GM12864 (cell line): ENCODE measurements around the gene ATP2B3.

Source experiments
- DNase-seq: peaks from one replicate; pipeline ENCODE4 v3.0.0-alpha.2; 2011; ENCODE audit warnings: low read depth
- H3K4me3 ChIP-seq: 2 replicates; pipeline ENCODE4 v1.5.1; 2011; ENCODE audit warnings: mild to moderate bottlenecking, low read depth, low read length, control low read depth
- TF ChIP-seq, protein P1 (sequence below): IDR thresholded peaks from 2 replicates; pipeline ENCODE4 v1.5.1; 2011; ENCODE audit warnings: low read depth, mild to moderate bottlenecking, moderate library complexity, low read length, control low read depth, inconsistent platforms; ENCODE audit errors: missing control alignments

Gene ATP2B3

DNA sequence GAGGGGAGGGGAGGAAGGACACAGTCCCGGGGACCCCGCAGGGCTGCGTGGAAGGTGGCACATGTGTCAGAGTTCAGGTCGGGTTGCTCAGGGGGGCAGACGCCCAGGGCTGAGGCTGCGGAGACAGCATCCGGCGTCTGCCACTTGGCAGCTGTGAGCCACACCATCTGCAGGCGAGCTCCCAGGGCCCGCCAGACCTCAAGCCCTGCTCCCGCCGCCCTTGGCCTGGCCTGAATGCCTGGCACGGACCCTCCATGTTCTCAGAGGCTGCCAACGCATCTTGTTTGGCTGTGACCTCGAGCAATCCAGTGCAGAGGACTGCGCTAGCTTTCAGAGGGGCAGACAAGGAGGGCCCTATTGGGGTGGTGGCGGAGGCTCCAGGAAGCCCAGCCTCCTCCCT lies 17.6 kb upstream of the ATP2B3 start:
- DNase-seq, result no peak
- no peak overlapping the region for H3K4me3 ChIP-seq
- TF ChIP-seq, protein P1, sequence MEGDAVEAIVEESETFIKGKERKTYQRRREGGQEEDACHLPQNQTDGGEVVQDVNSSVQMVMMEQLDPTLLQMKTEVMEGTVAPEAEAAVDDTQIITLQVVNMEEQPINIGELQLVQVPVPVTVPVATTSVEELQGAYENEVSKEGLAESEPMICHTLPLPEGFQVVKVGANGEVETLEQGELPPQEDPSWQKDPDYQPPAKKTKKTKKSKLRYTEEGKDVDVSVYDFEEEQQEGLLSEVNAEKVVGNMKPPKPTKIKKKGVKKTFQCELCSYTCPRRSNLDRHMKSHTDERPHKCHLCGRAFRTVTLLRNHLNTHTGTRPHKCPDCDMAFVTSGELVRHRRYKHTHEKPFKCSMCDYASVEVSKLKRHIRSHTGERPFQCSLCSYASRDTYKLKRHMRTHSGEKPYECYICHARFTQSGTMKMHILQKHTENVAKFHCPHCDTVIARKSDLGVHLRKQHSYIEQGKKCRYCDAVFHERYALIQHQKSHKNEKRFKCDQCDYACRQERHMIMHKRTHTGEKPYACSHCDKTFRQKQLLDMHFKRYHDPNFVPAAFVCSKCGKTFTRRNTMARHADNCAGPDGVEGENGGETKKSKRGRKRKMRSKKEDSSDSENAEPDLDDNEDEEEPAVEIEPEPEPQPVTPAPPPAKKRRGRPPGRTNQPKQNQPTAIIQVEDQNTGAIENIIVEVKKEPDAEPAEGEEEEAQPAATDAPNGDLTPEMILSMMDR, result no peak

DNA sequence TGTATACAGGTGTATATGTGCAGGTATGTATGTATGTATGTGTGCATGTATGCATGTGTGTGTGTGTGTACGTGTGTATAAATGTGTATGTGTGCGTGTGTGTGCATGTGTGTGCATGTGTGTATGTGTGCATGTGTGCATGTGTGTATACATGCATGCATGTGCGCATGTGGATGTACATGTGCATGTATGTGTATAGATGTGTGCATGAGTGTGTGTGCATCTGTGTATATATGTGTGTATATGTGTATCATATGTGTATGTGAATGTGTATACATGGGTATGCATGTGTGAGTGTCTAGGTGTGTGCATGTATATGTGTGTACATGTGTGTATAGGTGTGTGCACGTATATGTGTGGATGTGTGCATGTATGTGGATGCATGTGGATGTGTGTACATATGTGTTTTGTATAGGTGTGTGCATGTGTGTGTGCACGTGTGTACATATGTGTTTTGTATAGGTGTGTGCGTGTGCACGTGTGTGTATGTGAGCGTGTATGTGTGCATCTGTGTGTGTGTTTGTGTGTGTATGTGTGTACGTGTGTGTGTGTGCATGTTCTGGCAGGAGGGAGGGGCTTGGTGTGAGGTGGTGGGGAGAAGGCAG lies 16.7 kb upstream of the ATP2B3 start:
- DNase-seq, result no peak
- TF ChIP-seq, protein P1, result no peak
- no peak overlapping the region for H3K4me3 ChIP-seq

DNA sequence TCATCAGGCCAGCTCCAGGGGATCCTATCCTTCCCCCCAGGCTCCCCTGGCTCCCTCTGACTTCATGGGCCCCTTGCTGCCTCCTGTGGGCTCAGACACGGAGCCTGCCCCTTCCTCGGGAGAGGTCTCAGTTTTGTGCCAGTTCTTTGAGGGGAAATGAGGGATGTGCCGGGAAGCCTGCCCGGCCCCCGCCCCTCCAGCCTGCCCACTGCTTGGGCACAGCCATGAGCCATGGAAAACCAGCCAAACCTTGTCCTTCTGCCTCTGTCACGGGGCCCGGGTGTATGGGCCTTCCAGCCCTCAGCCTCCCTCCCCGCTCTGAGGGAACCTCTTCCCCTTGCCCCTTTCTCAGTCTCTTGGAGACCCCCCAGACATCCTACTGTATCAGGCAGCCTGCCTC lies 15.9 kb upstream of the ATP2B3 start:
- no peak overlapping the region for H3K4me3 ChIP-seq
- no peak for DNase-seq
- TF ChIP-seq, protein P1, result no peak

GRCh38 chrX:153502131-153502530 lies 15.3 kb upstream of the ATP2B3 start:
- no peak overlapping the region for H3K4me3 ChIP-seq
- DNase-seq, result no peak
- TF ChIP-seq, protein P1, result no peak

- no peak overlapping the region for H3K4me3 ChIP-seq
- TF ChIP-seq, protein P1, result no peak
- DNase-seq, result no peak
Observed at GRCh38 chrX:153502796-153503195, 14.6 kb upstream of the ATP2B3 start.

- no peak overlapping the region for H3K4me3 ChIP-seq
- TF ChIP-seq, protein P1, result no peak
- DNase-seq, result no peak
Observed at GRCh38 chrX:153504445-153505016, 12.9 kb upstream of the ATP2B3 start.

DNA sequence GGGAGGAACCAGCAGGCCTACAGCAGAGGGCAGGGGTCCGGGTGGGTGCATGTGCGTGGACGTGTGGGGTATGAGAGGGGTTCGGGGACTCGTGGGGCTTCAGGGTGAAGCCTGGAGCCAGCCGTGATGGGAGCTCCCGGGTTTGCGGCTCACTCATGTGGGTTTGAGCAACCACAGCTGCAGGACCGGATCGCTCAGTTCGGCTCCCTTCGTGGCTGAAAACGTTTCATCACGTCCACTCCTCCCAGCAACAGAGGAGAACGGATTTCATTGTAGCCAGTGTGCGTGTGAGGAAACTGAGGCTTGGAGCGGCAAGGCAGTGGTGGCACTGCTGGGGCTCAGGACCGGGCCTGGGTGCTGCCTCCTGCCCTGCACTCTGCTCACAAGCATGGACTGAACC lies 12.1 kb upstream of the ATP2B3 start:
- DNase-seq, result no peak
- TF ChIP-seq, protein P1, result no peak
- no peak overlapping the region for H3K4me3 ChIP-seq
